SH-SY5Y (cell line): ENCODE measurements around the gene OR2T1.

Source experiments
- GATA2 ChIP-seq: IDR thresholded peaks from 2 replicates; pipeline ENCODE4 v1.6.1; 2011; ENCODE audit warnings: mild to moderate bottlenecking, low read depth, low read length
- GATA3 ChIP-seq: IDR thresholded peaks from 2 replicates; pipeline ENCODE4 v1.6.1; 2011; ENCODE audit warnings: low read depth, mild to moderate bottlenecking, low read length, moderate library complexity

Gene OR2T1, protein sequence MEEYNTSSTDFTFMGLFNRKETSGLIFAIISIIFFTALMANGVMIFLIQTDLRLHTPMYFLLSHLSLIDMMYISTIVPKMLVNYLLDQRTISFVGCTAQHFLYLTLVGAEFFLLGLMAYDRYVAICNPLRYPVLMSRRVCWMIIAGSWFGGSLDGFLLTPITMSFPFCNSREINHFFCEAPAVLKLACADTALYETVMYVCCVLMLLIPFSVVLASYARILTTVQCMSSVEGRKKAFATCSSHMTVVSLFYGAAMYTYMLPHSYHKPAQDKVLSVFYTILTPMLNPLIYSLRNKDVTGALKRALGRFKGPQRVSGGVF

GRCh38 chr1:248402748-248403147 is at the start of gene OR2T1:
TSS of gene OR2T1 (plus strand) at chr1:248403048. CDS start at chr1:248406148, 3,100 bp downstream.
- TF ChIP-seq GATA2 = no peak
- no peak for TF ChIP-seq GATA3

DNA sequence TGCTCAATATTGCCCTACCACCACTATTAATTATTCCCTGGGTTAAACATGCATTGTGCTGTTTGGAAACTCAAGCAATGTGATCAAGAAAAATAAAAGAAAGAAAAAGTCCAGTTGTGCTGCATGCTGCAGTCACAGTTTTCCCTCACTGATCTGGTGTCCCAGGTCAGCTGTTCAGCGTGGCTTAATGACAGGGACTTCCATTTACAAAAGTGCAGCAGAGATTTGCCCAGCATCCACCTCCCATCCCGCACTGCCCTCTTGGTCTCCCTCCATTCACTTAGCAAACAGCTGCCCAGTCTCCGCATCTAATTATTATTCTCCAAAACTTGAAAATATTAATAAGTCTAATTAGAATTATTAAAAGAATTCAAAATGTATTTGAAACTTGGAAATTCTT is 43.4 kb upstream of the OR2T1 start:
- TF ChIP-seq GATA3 = no peak
- TF ChIP-seq GATA2 = no peak

DNA sequence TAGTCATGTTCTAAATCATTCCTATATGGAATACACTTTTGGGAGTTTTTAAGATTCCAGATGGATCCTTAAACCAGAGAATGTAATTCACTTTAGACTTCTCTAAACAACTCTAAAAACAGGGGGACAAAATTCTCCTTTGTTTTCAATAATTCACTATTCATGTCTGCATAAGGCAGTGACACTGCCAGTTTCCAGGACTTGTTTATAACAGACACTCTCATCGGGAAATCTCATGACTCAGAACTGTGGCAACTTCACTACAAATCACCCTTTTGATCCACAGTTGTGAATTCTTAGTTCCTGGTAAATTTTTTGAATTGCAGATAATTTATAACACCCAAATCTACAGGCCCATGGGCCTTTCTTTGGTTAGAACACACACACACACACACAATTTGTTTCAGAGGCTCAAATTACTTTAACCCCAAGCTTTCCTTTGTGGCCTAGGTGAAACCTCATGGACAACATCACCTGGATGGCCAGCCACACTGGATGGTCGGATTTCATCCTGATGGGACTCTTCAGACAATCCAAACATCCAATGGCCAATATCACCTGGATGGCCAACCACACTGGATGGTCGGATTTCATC is 41.6 kb upstream of the OR2T1 start, which contains the start of gene OR2T4:
Gene OR2T4 (plus strand): TSS at position 545 of the 595 bp plus-strand sequence. CDS start 0 bp downstream, at position 545.
- no peak for TF ChIP-seq GATA3
- no peak for TF ChIP-seq GATA2

DNA sequence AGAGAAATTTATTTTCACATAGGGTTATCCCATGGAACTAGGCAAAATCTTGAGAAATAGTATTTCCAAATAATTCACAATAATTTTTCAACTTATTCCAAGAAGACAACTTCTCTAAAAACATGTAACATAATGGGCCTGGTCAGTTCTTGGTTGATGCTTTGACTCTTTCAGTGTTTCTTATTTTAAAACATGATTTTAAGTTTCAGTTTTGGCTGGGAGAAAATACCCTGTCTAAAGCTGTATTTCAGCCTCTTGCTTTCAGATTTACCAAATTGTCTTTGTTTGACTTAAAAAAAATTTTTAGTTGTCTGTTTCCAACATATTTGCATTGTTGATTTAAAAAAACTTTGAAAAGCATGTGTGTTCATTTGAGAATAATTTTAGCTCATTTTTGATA is 36.2 kb upstream of the OR2T1 start:
- TF ChIP-seq GATA2 (no peak), GATA3 (no peak)

- no peak for TF ChIP-seq GATA3
- no peak for TF ChIP-seq GATA2
These were observed 30.5 kb upstream of the OR2T1 start for GRCh38 chr1:248372394-248372793.

GRCh38 chr1:248373761-248374160 is 29.1 kb upstream of the OR2T1 start:
- no peak for TF ChIP-seq GATA2
- TF ChIP-seq GATA3 = no peak

DNA sequence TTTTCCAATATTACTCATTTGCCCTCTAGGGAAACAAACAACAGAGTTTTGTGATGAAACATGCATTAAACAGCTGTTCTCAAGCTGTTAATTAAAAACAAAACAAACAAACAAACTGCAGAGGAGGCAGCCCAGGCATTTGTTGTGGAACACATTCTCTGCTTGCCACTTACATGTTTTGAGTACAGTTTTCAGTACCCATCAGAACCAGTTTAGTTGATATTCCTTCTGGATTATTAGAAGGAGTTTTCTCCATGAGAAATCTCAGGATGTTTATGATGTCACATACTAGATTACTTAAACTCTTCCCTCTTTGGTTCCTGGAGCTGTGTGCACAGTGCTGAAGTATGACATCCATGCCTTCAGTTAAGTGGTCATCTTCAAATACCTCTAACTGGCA is 27.4 kb upstream of the OR2T1 start, which contains the start of gene OR2T6:
Gene OR2T6 (plus strand): TSS at position 301 of the 400 bp plus-strand sequence. CDS start 11,863 bp downstream, outside the sequence.
- TF ChIP-seq GATA3 (no peak), GATA2 (no peak)

GRCh38 chr1:248376916-248377315 is 25.9 kb upstream of the OR2T1 start:
- TF ChIP-seq GATA2 (no peak), GATA3 (no peak)

- no peak for TF ChIP-seq GATA2
- no peak for TF ChIP-seq GATA3
These were observed 22.0 kb upstream of the OR2T1 start for GRCh38 chr1:248380854-248381253.

- no peak for TF ChIP-seq GATA3
- no peak for TF ChIP-seq GATA2
These were observed 14.4 kb upstream of the OR2T1 start for GRCh38 chr1:248388426-248388825.

DNA sequence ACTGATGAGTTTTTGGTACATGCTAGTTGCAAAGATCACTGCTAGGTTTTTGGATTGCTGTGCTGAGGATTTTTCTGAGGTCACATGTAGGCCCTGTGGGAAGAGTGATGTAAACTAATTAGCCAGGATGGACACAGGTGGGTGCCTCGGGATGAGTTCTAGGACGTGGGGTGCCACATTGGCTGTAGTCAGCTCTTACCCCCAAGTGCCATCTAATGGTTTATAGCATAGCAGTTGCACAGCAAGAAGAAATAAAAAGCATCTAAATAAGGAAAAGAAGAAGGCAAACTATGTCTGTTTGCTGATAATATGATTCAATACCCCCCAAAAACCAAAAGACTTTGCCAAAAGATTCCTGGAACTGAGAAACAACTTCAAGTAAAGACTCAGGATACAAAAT is 9.8 kb upstream of the OR2T1 start:
- TF ChIP-seq GATA3 = no peak
- no peak for TF ChIP-seq GATA2

GRCh38 chr1:248404024-248404423 is 1.2 kb downstream of the OR2T1 start:
- TF ChIP-seq GATA2 (no peak), GATA3 (no peak)

GRCh38 chr1:248406721-248407692 is 4.2 kb downstream of the OR2T1 start:
- TF ChIP-seq GATA2 (no peak), GATA3 (no peak)

GRCh38 chr1:248416226-248416625 is 13.4 kb downstream of the OR2T1 start:
- TF ChIP-seq GATA2 = no peak
- TF ChIP-seq GATA3 = no peak
